Activated CD4-positive, alpha-beta memory T cell treated with anti-CD3 and anti-CD28 coated beads for 36 hours (primary cell): Measurements from ENCODE around the gene RNASE4. TPM values are rescaled to one million over a fixed set of nuclear protein-coding genes. Genes with fewer than 3 reads are reported as not detected.
"Not testable (repeated sequence)": the region's sequence is repeated elsewhere in the genome, so short reads cannot be mapped to it uniquely, and the experiment has no call there.

Source experiments
- CTCF ChIA-PET: fragments of 350-600 bp; sonication (Branson Sonifier 250); formaldehyde crosslinking; loops from one replicate; lab custom pipeline; 2021; ENCODE audit warnings: antibody characterized with exemption, inconsistent platforms; lab: Charles Lee
- POLR2A ChIA-PET: fragments of 350-600 bp; sonication (Branson Sonifier 250); formaldehyde crosslinking; loops from one replicate; lab custom pipeline; 2021; ENCODE audit warnings: antibody characterized with exemption; lab: Charles Lee
- DNase-seq: peaks from one replicate; pipeline ENCODE4 v3.0.0-alpha.2; 2020
- H3K27ac Mint-ChIP-seq: one replicate; pipeline ENCODE4 v1.8.0; 2021; ENCODE audit warnings: mixed read lengths
- H3K27me3 Mint-ChIP-seq: one replicate; pipeline ENCODE4 v1.8.0; 2021; ENCODE audit warnings: mixed read lengths
- H3K36me3 Mint-ChIP-seq: one replicate; pipeline ENCODE4 v1.8.0; 2021; ENCODE audit warnings: mixed read lengths
- H3K4me1 Mint-ChIP-seq: one replicate; pipeline ENCODE4 v1.8.0; 2021; ENCODE audit warnings: low read depth, mixed read lengths
- H3K4me3 Mint-ChIP-seq: one replicate; pipeline ENCODE4 v1.8.0; 2021; ENCODE audit warnings: mild to moderate bottlenecking, mixed read lengths
- H3K9me3 Mint-ChIP-seq: one replicate; pipeline ENCODE4 v1.8.0; 2021; ENCODE audit warnings: mixed read lengths
- intact Hi-C: fragments of 100-400 bp; cut with micrococcal nuclease; formaldehyde crosslinking; loops from one replicate; pipeline ENCODE4 v1.15.1; 2023
- total RNA-seq, 2 experiments: library from RNA; stranded (reverse); gene quantifications; one replicate each; pipeline ENCODE4 v1.2.3, GENCODE V29; 2021

RNASE4 gene
- total RNA-seq, 2 experiments from 2014 or later = 0.69 to 0.70 TPM

- Mint-ChIP-seq H3K4me1 (peaks cover 15% of the 10 kb centered on the region), H3K27ac (no peak overlapping the region), H3K4me3 (no peak overlapping the region), H3K27me3 (no peaks in the 10 kb centered on the region), H3K36me3 (no peaks in the 10 kb centered on the region), H3K9me3 (no peaks in the 10 kb centered on the region)
- CTCF ChIA-PET = interaction anchor here (0.9 to 1.1 kb wide), 3 partner anchors 19 to 79 kb away, joined by 3 to 4 read pairs (median 3); no protein-coding TSS in a partner anchor
- no peak for DNase-seq
- intact Hi-C loops = no loop called here
- POLR2A ChIA-PET = no interaction called here
These were observed 3.2 kb downstream of the RNASE4 start for GRCh38 chr14:20687362-20688166.

DNA sequence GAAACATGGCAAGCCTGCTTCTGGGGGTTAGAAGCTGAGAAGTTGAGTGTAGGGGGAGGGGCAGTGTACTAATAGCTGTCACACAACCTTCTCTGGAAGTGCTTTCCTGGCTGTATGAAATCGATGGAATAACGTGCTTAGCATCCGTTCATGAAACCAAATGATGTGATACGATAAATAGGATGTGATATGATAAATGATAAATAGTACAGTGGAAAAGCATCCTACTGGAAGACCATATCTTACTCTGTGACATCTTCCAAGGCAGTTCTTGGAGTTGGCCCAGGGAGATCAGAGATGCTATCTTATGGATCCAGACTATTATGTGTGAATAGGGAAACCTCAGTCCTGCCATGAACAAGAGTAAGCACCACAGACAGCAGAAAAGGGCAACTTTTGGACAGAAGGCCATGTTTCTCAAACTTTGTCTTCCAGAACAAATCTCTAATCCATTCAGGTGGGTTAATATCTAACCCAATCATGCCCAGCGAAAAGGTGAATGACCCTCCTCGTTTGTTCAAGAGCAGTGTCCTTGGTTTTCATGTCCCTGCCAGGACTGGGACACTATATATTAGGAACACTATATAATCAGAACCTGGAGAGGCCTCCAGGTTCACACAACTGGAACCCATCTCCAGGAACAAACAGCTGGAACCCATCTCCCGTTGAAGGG lies 3.9 kb downstream of the RNASE4 start, which contains the start of gene ANG:
TSS of gene ANG (plus strand) at position 598 of the 673 bp plus-strand sequence. CDS start 4,801 bp downstream, outside the sequence.
- H3K4me1 Mint-ChIP-seq = peaks cover 16% of the 10 kb centered on the region
- H3K27me3 Mint-ChIP-seq = no peaks in the 10 kb centered on the region
- no peaks in the 10 kb centered on the region for H3K9me3 Mint-ChIP-seq
- H3K27ac Mint-ChIP-seq = no peak within 1 kb of the TSS
- intact Hi-C loops = no loop called here
- ChIA-PET CTCF (interaction anchor here (0.9 to 1.1 kb wide), 5 partner anchors 20 to 79 kb away, joined by 3 to 4 read pairs (median 3); no protein-coding TSS in a partner anchor), POLR2A (no interaction called here)
- no peak within 1 kb of the TSS for H3K4me3 Mint-ChIP-seq
- no peaks in the 10 kb centered on the region for H3K36me3 Mint-ChIP-seq
- DNase-seq = no peak

DNA sequence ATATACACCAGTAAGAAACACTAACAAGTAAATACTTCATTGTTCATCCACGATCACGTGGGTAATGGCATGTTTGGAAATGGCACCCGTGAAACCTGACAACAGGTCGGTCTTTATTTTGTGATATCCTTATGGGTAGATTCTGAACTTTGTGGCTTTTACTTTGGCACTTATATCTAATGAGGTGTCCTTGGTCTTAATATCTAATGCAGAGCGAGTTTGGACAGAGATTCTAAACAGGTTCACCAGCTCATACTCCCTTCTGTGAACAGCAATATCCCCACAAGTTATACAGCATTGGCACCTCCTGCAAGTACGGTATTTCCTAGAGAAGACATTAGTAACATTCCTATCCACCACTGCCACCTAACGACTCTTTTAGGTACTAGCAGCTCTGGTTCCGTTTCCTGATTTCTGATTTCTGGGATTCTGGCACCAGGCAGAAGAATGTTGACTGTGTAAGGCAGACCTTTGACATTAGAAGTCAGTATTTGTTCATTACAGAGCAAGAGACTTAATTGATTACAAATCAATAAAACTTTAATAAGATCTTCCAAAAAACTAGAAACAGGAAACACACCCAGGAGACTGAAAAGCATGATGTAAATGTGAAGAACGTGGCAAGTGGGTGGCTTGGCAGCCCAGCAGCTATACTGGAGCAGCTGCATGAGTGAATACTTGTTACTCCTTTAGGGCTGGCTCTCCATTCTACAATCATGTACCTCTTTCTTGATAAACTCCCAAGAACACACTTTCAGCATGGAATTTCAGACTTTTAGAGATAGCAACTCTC lies 6.7 kb downstream of the RNASE4 start:
- Mint-ChIP-seq H3K36me3 (no peaks in the 10 kb centered on the region), H3K27me3 (no peaks in the 10 kb centered on the region), H3K9me3 (no peaks in the 10 kb centered on the region), H3K27ac (no peak overlapping the region), H3K4me3 (no peak overlapping the region), H3K4me1 (peaks cover 13% of the 10 kb centered on the region)
- POLR2A ChIA-PET = interaction anchor here (1.1 kb wide), 2 partner anchors 9 to 33 kb away, joined by 3 to 5 read pairs; no protein-coding TSS in a partner anchor
- peak; percentile 36 for DNase-seq
- CTCF ChIA-PET = interaction anchor here (0.6 to 8.0 kb wide), 27 partner anchors 7 to 363 kb away, joined by 3 to 129 read pairs (median 4); partner anchors contain the start of gene PIP4P1
- intact Hi-C loops = loop anchor here (1.0 to 2.0 kb wide), 5 partner anchors 8 to 160 kb away; no protein-coding TSS in a partner anchor

DNA sequence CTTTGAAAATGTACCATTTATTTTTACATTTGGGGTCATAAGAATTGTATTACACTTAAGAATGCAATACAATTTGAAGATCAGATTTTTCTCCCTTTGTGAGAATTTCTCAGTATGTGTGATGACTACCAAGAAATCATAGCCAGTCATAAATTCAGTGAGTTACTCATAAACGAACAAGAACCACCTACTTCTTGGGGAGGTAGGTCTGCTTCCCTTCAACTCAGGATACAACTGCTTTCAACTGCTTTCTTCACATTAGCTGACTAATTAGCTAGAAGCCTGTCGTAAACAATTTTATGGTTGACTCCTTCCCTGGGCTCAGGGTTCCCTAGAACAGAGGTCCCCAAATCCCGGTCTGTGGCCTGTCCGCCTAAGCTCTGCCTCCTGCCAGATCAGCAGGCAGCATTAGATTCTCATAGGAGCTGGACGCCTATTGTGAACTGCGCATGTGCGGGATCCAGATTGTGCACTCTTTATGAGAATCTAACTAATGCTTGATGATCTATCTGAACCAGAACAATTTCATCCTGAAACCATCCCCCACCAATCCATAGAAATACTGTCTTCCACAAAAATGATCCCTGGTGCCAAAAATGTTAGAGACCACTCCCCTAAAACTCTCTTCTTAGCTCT lies 7.9 kb downstream of the RNASE4 start:
- Mint-ChIP-seq H3K4me1 (peaks cover 13% of the 10 kb centered on the region), H3K36me3 (no peaks in the 10 kb centered on the region), H3K27me3 (no peaks in the 10 kb centered on the region), H3K4me3 (no peak overlapping the region), H3K27ac (peak overlapping the region; percentile 39), H3K9me3 (no peaks in the 10 kb centered on the region)
- ChIA-PET CTCF (interaction anchor here (0.8 to 8.0 kb wide), 13 partner anchors 9 to 365 kb away, joined by 3 to 129 read pairs (median 8); no protein-coding TSS in a partner anchor), POLR2A (interaction anchor here (0.5 kb wide), 1 partner anchor 281 kb away, joined by 3 read pairs; no protein-coding TSS in a partner anchor)
- DNase-seq = no peak
- intact Hi-C loops = loop anchor here (1.0 kb wide), 1 partner anchor 24 kb away; no protein-coding TSS in a partner anchor

DNA sequence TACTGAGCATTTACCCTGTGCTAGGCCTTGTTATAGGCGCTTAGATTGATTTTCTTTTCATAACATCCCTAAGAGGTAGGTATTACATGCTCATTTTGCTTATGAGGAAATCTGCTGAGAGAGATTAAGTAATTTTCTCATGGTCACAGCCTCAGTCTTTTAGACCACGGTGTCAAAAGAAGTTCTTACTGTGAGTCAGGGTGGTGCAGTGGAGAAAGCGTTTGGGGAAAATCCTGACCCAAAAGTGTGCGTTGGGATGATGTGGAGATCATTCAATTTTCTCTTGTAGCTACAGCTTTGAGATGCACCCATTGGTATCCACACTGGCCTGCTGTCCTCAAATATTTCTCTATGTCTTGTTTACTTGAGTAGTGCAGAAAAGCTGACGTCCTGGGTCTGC lies 12.4 kb downstream of the RNASE4 start:
- POLR2A ChIA-PET = no interaction called here
- no peak overlapping the region for H3K27ac Mint-ChIP-seq
- H3K27me3 Mint-ChIP-seq = no peaks in the 10 kb centered on the region
- no peaks in the 10 kb centered on the region for H3K36me3 Mint-ChIP-seq
- intact Hi-C loops = loop anchor here (1.0 kb wide), 3 partner anchors 159 to 275 kb away; no protein-coding TSS in a partner anchor
- no peak for DNase-seq
- H3K9me3 Mint-ChIP-seq = no peaks in the 10 kb centered on the region
- CTCF ChIA-PET = interaction anchor here (0.7 to 8.0 kb wide), 15 partner anchors 12 to 278 kb away, joined by 3 to 129 read pairs (median 6); partner anchors contain the start of gene RNASE4
- no peak overlapping the region for H3K4me3 Mint-ChIP-seq
- H3K4me1 Mint-ChIP-seq = peaks cover 8% of the 10 kb centered on the region

- no peaks in the 10 kb centered on the region for H3K36me3 Mint-ChIP-seq
- intact Hi-C loops = loop anchor here (1.0 kb wide), 3 partner anchors 158 to 274 kb away; no protein-coding TSS in a partner anchor
- no peak overlapping the region for H3K27ac Mint-ChIP-seq
- CTCF ChIA-PET = interaction anchor here (0.7 to 8.0 kb wide), 15 partner anchors 13 to 277 kb away, joined by 3 to 129 read pairs (median 6); partner anchors contain the start of genes RNASE4 and RNASE6
- peaks cover 5% of the 10 kb centered on the region for H3K4me1 Mint-ChIP-seq
- POLR2A ChIA-PET = no interaction called here
- H3K4me3 Mint-ChIP-seq = no peak overlapping the region
- no peaks in the 10 kb centered on the region for H3K9me3 Mint-ChIP-seq
- no peaks in the 10 kb centered on the region for H3K27me3 Mint-ChIP-seq
- peak; percentile 80 for DNase-seq
These were observed 13.1 kb downstream of the RNASE4 start for GRCh38 chr14:20697273-20698017.

DNA sequence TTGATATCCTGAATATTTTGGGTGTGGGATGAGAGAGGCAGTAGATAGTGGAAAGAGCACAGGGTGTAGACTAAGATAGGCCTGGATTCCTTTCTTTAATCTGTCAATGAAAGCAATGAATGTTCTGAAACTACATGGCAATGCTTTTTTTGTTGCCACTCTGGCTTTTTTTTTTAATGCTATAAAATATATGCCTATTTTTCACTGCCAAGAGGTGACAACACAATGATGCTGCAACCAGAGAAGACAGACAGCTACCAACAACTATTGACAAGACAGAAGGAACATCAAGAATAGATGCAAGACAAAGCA lies 13.6 kb downstream of the RNASE4 start:
- intact Hi-C loops = no loop called here
- POLR2A ChIA-PET = no interaction called here
- no peaks in the 10 kb centered on the region for H3K27me3 Mint-ChIP-seq

DNA sequence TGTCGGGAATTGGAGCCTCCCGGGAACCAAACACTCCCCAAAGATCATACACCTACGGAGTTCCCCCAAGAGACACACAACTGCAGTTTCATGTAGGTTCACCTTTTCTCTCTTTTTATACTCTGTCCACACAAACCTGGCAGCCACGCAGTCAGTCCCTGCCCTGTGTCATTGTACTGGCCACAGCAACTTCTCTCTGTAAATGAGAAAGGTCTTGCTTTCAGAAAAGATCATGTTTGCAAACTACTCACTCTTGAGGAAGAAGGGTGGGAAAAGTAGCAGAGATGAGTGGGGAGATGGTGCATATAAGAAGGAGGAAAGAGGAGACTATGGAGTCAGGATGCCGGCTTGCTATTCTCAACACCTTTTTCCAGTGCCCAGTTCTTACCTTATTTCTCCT lies 14.6 kb downstream of the RNASE4 start:
- no peak overlapping the region for H3K4me3 Mint-ChIP-seq
- intact Hi-C loops = no loop called here
- H3K4me1 Mint-ChIP-seq = peaks cover 4% of the 10 kb centered on the region
- H3K36me3 Mint-ChIP-seq = no peaks in the 10 kb centered on the region
- DNase-seq = no peak
- ChIA-PET CTCF (interaction anchor here (0.9 to 2.9 kb wide), 7 partner anchors 30 to 272 kb away, joined by 3 to 27 read pairs (median 5); partner anchors contain the start of gene RNASE6), POLR2A (no interaction called here)
- no peaks in the 10 kb centered on the region for H3K27me3 Mint-ChIP-seq
- H3K9me3 Mint-ChIP-seq = no peaks in the 10 kb centered on the region
- H3K27ac Mint-ChIP-seq = no peak overlapping the region

More for the DNA sequence above, 13.6 kb downstream of the RNASE4 start:
- H3K4me3 Mint-ChIP-seq = no peak overlapping the region
- peaks cover 4% of the 10 kb centered on the region for H3K4me1 Mint-ChIP-seq
- H3K36me3 Mint-ChIP-seq = no peaks in the 10 kb centered on the region
- no peak overlapping the region for H3K27ac Mint-ChIP-seq
- CTCF ChIA-PET = interaction anchor here (0.9 to 2.9 kb wide), 7 partner anchors 29 to 273 kb away, joined by 3 to 27 read pairs (median 5); partner anchors contain the start of gene RNASE6
- no peak for DNase-seq
- no peaks in the 10 kb centered on the region for H3K9me3 Mint-ChIP-seq

DNA sequence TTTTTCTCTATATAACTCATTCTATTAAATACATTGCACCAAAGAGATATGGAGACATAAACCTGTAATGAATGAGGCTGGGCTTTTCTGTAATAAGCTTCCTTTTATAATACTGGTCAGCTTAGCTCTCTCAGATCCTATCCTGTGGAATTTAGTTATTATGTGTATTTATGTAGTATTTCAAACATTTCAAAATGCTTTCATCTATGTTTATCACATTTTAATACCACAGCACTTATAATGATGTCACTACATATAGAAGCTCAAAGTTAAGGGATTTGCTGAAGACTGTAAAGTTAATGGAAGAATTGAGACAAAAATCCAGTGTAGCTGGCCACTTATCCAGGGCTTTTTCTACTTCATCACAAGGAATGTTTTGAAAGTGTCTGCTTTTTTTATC lies 15.6 kb downstream of the RNASE4 start:
- POLR2A ChIA-PET = no interaction called here
- Mint-ChIP-seq H3K27ac (no peak overlapping the region), H3K4me3 (no peak overlapping the region), H3K4me1 (peaks cover 4% of the 10 kb centered on the region), H3K27me3 (no peaks in the 10 kb centered on the region), H3K36me3 (no peaks in the 10 kb centered on the region), H3K9me3 (no peaks in the 10 kb centered on the region)
- DNase-seq = no peak
- intact Hi-C loops = no loop called here
- CTCF ChIA-PET = interaction anchor here (0.6 to 1.6 kb wide), 8 partner anchors 15 to 271 kb away, joined by 3 to 18 read pairs (median 7); no protein-coding TSS in a partner anchor

GRCh38 chr14:20700965-20701364 lies 16.6 kb downstream of the RNASE4 start:
- H3K4me1 Mint-ChIP-seq, H3K9me3 Mint-ChIP-seq, H3K4me3 Mint-ChIP-seq, intact Hi-C loops, H3K27ac Mint-ChIP-seq, H3K36me3 Mint-ChIP-seq, DNase-seq, H3K27me3 Mint-ChIP-seq, POLR2A ChIA-PET: not testable (repeated sequence)
- CTCF ChIA-PET = interaction anchor here (1.3 to 1.6 kb wide), 2 partner anchors 166 to 172 kb away, joined by 8 to 18 read pairs; no protein-coding TSS in a partner anchor
